GM23248 (cell line): ENCODE results near the gene FOXP2. TPM values are rescaled to one million over a fixed set of nuclear protein-coding genes. Genes with fewer than 3 reads are reported as not detected.

ENCODE experiments used
- DNase-seq: peaks from one replicate; pipeline ENCODE4 v3.0.0-alpha.2; 2015
- H2AFZ ChIP-seq: fragments of 200-600 bp; sonication (generic); 2 replicates; pipeline ENCODE4 v1.6.1; 2016; ENCODE audit warnings: antibody characterized with exemption
- H3F3A ChIP-seq: fragments of 200-600 bp; sonication (generic); 2 replicates; pipeline ENCODE4 v1.6.1; 2016; ENCODE audit warnings: mild to moderate bottlenecking, antibody characterized with exemption, mixed run types; ENCODE audit not compliant: insufficient read depth
- H3K27ac ChIP-seq: fragments of 200-600 bp; sonication (generic); 2 replicates; pipeline ENCODE4 v1.5.1; 2016; ENCODE audit warnings: mild to moderate bottlenecking
- H3K27me3 ChIP-seq: fragments of 200-600 bp; sonication (generic); replicated peaks from 2 replicates; pipeline ENCODE4 v1.6.1; 2016; ENCODE audit warnings: mild to moderate bottlenecking; ENCODE audit not compliant: insufficient read depth
- H3K36me3 ChIP-seq: fragments of 200-600 bp; sonication (generic); 2 replicates; pipeline ENCODE4 v1.6.1; 2016; ENCODE audit warnings: low read depth, mild to moderate bottlenecking
- H3K4me1 ChIP-seq: fragments of 200-600 bp; sonication (generic); 2 replicates; pipeline ENCODE4 v1.6.1; 2016; ENCODE audit warnings: mild to moderate bottlenecking; ENCODE audit not compliant: insufficient read depth
- H3K4me2 ChIP-seq: fragments of 200-600 bp; sonication (generic); one replicate; pipeline ENCODE4 v1.6.1; 2016; ENCODE audit warnings: mild to moderate bottlenecking; ENCODE audit not compliant: unreplicated experiment
- H3K4me3 ChIP-seq: fragments of 200-600 bp; sonication (generic); 2 replicates; pipeline ENCODE4 v1.5.1; 2016; ENCODE audit warnings: mild to moderate bottlenecking
- H3K79me2 ChIP-seq: fragments of 200-600 bp; sonication (generic); 2 replicates; pipeline ENCODE4 v1.6.1; 2016; ENCODE audit warnings: mild to moderate bottlenecking; ENCODE audit not compliant: insufficient read depth
- H3K9ac ChIP-seq: fragments of 200-600 bp; sonication (generic); 2 replicates; pipeline ENCODE4 v1.6.1; 2016; ENCODE audit warnings: mild to moderate bottlenecking
- H3K9me2 ChIP-seq: fragments of 200-600 bp; sonication (generic); 2 replicates; pipeline ENCODE4 v1.6.1; 2016; ENCODE audit warnings: mixed run types, mild to moderate bottlenecking, moderate library complexity; ENCODE audit not compliant: insufficient read depth
- H3K9me3 ChIP-seq: fragments of 200-600 bp; sonication (generic); one replicate; pipeline ENCODE4 v1.6.1; 2017; ENCODE audit warnings: low read depth
- H4K20me1 ChIP-seq: fragments of 200-600 bp; sonication (generic); 2 replicates; pipeline ENCODE4 v1.6.0; 2016; ENCODE audit not compliant: insufficient read depth
- EZH2 ChIP-seq: fragments of 200-600 bp; sonication (generic); IDR thresholded peaks from 2 replicates; pipeline ENCODE4 v1.6.1; 2018; ENCODE audit warnings: antibody characterized with exemption, mild to moderate bottlenecking; ENCODE audit not compliant: insufficient read depth, poor library complexity, severe bottlenecking
- EZH2phosphoT487 ChIP-seq: fragments of 200-600 bp; sonication (generic); IDR thresholded peaks from 2 replicates; pipeline ENCODE4 v1.6.1; 2018; ENCODE audit warnings: antibody characterized with exemption, moderate library complexity, mild to moderate bottlenecking, low read depth; ENCODE audit not compliant: insufficient read depth
- WGBS, 2 experiments: methylation state at CpG; one replicate each; pipeline ENCODE4 v1.1.6; 2015 to 2017; ENCODE audit warnings: low lambda C conversion rate in 2 of 2, low coverage in 1 of 2; ENCODE audit errors: missing lambda C conversion rate in 2 of 2; 5-methylcytosine and 5-hydroxymethylcytosine counted together
- in situ Hi-C: fragments of 300-500 bp; cut with MboI; formaldehyde crosslinking; loops from 2 replicates; pipeline ENCODE4 v1.15.0; 2020
- polyA plus RNA-seq: library from polyadenylated mRNA; unstranded; fragments of >200 nt; fragmentation: Nextera tagmentation; extraction: Ambion mirVana; gene quantifications from 2 replicates; pipeline ENCODE4 v1.2.1, GENCODE V29; 2016
- total RNA-seq: library from RNA; depleted of rRNA; stranded (reverse); fragments of >200 nt; shearing (Covaris generic); gene quantifications from 2 replicates; pipeline ENCODE4 v1.2.3, GENCODE V29; 2014

The FOXP2 gene
- total and polyA plus RNA-seq, 2 experiments from 2014 or later = 2.3 to 5.0 TPM

DNA sequence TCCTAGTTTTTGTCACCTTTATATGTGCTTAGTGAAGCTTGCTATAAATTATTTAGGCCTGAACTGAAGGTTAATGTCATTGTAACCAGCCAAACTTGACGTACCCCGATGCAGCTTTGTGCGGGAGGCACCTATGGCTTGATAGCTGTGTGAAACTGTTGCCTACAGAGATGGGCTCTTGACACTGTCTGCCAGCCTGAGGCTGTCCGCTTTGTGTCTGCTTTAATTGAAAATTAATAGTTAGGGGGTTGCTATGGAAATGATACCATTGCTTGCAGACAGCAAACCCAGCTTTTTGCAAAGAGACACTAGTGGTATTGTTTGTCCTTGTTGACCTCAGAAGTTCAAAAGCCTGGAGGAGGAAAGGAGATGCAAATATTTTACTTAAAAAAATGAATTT lies 2.1 kb upstream of the FOXP2 start:
- H4K20me1 ChIP-seq = no peaks in the 10 kb centered on the region
- no peaks in the 10 kb centered on the region for H3K9me3 ChIP-seq
- no peak overlapping the region for H3K9ac ChIP-seq
- H3K4me2 ChIP-seq = no peak overlapping the region
- no peaks in the 10 kb centered on the region for H3K36me3 ChIP-seq
- peaks cover 5% of the 10 kb centered on the region for H3F3A ChIP-seq
- peaks cover 39% of the 10 kb centered on the region for H3K4me1 ChIP-seq
- TF ChIP-seq EZH2phosphoT487 (no peak), EZH2 (no peak)
- H2AFZ ChIP-seq = no peak overlapping the region
- no peak overlapping the region for H3K4me3 ChIP-seq
- WGBS, 2 experiments = 97 to 100% methylated on average over 4 of the region's 4 CpGs
- DNase-seq = no peak
- no peaks in the 10 kb centered on the region for H3K79me2 ChIP-seq
- no peaks in the 10 kb centered on the region for H3K27me3 ChIP-seq
- in situ Hi-C loops = no loop called here
- no peak overlapping the region for H3K27ac ChIP-seq
- no peaks in the 10 kb centered on the region for H3K9me2 ChIP-seq

DNA sequence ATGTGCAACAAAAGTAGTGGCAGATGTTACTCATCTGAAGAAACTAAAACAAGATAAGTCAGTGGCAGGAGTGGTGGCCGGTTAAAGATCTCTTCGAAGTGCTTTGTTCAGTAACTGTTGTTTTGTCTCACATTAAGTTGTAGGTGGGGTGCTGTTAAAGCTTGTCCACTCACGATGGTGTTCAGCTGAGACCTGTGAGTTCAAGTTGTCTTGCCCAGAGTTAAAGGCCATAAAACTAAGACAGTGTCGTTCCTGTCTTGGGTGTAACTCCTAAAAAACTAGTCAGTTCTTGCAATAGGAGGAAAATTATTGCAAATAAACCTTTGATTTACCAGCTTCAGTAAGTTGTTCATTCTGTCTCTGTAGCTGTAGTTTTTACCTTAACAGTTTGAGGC lies 857 bp upstream of the FOXP2 start:
- WGBS, 2 experiments = 32 to 44% methylated on average over 4 of the region's 4 CpGs
- TF ChIP-seq EZH2phosphoT487 (no peak), EZH2 (no peak)
- H3K36me3 ChIP-seq = no peaks in the 10 kb centered on the region
- no peak overlapping the region for H3K4me2 ChIP-seq
- DNase-seq = peak; percentile 5
- H2AFZ ChIP-seq = peak overlapping the region; percentile 59
- H3K4me3 ChIP-seq = no peak overlapping the region
- peaks cover 39% of the 10 kb centered on the region for H3K4me1 ChIP-seq
- H3K9me2 ChIP-seq = no peaks in the 10 kb centered on the region
- H3F3A ChIP-seq = peaks cover 5% of the 10 kb centered on the region
- H3K9me3 ChIP-seq = no peaks in the 10 kb centered on the region
- no peaks in the 10 kb centered on the region for H4K20me1 ChIP-seq
- no peaks in the 10 kb centered on the region for H3K79me2 ChIP-seq
- no peaks in the 10 kb centered on the region for H3K27me3 ChIP-seq
- H3K27ac ChIP-seq = no peak overlapping the region
- in situ Hi-C loops = no loop called here
- no peak overlapping the region for H3K9ac ChIP-seq

- peak overlapping the region; percentile 52 for H3K9ac ChIP-seq
- no peaks in the 10 kb centered on the region for H3K27me3 ChIP-seq
- H3K4me2 ChIP-seq = peak overlapping the region; percentile 94
- no peaks in the 10 kb centered on the region for H3K79me2 ChIP-seq
- peak overlapping the region; percentile 81 for H2AFZ ChIP-seq
- in situ Hi-C loops = no loop called here
- peaks cover 29% of the 10 kb centered on the region for H3K4me1 ChIP-seq
- H3K9me3 ChIP-seq = no peaks in the 10 kb centered on the region
- 19 to 23% methylated on average over 14 of the region's 14 CpGs for WGBS, 2 experiments
- TF ChIP-seq EZH2 = no peak
- no peak overlapping the region for H3K27ac ChIP-seq
- no peaks in the 10 kb centered on the region for H4K20me1 ChIP-seq
- peaks cover under 1% of the 10 kb centered on the region; the same call in 1 of the 2 replicates for H3F3A ChIP-seq
- H3K9me2 ChIP-seq = no peaks in the 10 kb centered on the region
- peak; percentile 32 for DNase-seq
- H3K36me3 ChIP-seq = no peaks in the 10 kb centered on the region
- peak overlapping the region; percentile 72 for H3K4me3 ChIP-seq
Observed at GRCh38 chr7:114415064-114415989, 712 bp downstream of the FOXP2 start.

DNA sequence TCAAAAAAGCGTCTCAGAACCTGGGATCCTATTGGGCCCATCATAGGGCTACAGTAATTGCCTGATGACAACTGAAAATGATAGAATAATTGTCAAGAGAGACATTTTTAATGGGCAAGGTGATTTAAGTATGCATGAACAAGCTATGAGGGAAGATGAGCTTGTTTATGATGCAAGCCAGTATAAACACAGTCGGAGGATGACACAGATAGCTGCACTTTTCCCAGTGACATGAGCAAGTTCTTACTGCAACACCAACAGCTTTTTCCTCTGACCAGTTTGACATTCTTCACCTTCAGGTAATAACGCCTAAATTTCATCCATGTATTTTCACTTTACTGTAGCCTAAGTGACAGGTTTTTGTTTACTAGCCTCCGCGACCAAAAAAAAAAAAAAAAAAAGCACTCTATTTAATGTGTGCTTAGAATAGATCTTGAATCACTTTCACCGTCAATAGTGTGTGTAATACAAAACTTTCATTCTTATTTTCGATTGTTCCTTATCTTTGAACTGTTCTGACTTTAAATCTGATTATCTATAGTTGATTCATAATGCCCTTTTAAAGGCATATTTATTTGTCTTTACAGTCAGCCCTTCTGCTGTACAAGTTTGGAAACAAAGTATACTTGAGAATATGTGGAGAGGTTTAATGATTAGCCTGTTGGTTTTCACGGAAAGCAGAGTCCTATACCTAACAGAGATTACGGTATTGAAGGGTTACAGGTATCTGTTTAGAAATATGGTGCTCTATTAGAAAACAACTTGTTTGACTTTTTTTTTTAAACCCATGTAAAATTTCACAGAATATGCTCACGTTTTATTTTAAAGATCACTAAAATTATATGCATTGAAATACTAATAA lies 1.7 kb downstream of the FOXP2 start:
- Histone ChIP-seq H3K9me2 (no peaks in the 10 kb centered on the region), H3F3A (no peaks in the 10 kb centered on the region), H3K4me1 (peaks cover 27% of the 10 kb centered on the region), H3K4me2 (no peak overlapping the region), H4K20me1 (no peaks in the 10 kb centered on the region), H3K9me3 (no peaks in the 10 kb centered on the region), H2AFZ (no peak overlapping the region), H3K36me3 (no peaks in the 10 kb centered on the region), H3K9ac (no peak overlapping the region), H3K27ac (no peak overlapping the region), H3K27me3 (no peaks in the 10 kb centered on the region), H3K4me3 (no peak overlapping the region), H3K79me2 (no peaks in the 10 kb centered on the region)
- DNase-seq = peak; percentile 17
- no peak for TF ChIP-seq EZH2
- TF ChIP-seq EZH2phosphoT487 = no peak
- WGBS, 2 experiments = 89 to 95% methylated on average over 10 of the region's 10 CpGs
- in situ Hi-C loops = no loop called here
